Fibroblast of upper back skin (primary cell): Measurements from ENCODE around the gene MAN1B1.

Experiments
- DNase-seq: peaks from one replicate; pipeline ENCODE4 v3.0.0-alpha.2; 2013

MAN1B1 gene

DNA sequence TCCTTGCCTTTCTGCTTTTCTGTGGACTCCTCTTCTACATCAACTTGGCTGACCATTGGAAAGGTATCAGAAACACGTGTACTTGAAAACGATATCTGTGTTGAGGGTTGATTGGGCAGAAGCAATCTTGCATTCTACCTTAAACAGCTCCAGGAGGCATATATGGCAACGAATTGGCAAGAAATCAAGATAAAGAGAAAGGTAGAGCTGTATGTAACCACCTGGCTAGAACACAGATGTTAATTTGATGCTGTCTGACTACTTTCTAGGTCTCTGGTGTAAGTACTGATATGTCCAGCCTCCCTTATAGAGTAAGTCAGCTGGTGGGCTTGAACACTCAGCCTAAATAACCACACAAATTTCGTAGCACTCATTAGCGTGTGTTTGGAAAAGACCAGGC, 1.3 kb downstream of the MAN1B1 start:
- DNase-seq, result no peak

DNA sequence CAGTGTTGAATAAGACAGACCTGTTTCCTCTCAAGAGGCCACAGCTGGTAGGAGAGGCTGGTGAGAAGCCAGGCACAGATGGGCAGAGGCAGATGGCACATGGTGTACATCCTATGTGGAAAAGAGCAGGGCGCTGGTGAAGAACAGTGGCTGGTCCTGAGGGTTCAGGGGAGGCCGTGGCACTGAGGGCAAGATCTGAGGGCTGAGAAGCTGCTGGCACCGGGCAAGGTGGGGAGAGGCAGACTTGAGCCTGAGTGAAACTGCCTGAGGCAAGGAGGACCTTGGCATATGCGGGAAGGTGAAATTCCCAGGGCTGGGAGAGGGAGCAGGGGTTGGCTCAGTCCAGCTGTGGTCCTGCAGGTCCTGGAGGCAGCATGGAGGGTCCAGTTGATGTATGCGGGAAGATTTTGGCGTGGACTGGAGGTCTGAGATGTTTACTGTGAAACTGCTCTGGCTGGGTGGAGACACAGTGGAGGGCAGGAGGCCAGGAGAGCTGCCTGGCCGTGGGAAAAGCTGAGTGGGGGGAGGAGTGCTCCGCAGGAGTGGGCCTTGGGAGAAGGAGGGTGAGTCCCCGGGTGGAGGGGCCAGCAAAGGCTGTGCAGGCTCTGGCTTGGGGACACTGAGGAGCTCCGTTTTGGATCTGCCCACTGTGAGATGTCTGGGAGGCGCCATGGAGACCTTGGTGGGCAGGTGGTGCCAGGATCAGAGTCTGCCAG, 2.6 kb downstream of the MAN1B1 start:
- DNase-seq, result no peak

DNA sequence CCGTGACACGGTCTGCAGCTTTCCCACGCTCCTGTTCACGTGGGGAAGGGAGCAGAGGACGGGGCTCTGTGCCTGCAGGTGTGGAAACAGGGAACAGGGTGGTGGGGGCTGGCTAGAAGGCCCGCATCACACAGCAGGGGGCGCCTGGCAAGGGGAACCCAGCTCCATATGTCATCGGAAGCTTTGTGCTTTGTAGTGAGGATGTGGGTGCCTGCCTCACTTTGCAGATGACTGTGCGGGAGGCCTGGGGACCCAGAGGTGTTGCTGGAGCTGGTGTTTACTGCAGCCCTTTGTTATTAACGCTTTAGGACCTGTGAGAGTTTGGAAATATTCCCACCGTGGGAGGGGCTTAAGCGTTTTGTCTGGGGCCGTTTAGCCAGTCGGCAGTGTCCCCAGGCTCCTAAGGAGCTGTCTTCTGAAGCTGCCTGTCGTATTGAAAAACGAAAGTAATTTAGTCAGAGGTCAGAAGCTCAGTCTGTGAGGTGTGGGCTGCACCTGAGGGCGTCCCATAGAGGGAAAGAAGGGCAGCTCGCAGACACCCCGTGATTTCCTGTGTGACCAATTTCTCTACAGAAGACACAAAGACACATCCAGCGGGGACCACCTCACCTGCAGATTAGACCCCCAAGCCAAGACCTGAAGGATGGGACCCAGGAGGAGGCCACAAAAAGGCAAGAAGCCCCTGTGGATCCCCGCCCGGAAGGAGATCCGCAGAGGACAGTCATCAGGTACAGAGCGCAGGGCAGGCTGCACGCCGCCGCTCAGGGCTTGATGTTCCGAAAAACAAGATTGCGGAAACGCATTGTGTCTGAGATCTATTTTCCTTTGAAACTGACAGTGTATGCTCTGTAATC, 9.1 kb downstream of the MAN1B1 start:
- DNase-seq, result no peak

DNA sequence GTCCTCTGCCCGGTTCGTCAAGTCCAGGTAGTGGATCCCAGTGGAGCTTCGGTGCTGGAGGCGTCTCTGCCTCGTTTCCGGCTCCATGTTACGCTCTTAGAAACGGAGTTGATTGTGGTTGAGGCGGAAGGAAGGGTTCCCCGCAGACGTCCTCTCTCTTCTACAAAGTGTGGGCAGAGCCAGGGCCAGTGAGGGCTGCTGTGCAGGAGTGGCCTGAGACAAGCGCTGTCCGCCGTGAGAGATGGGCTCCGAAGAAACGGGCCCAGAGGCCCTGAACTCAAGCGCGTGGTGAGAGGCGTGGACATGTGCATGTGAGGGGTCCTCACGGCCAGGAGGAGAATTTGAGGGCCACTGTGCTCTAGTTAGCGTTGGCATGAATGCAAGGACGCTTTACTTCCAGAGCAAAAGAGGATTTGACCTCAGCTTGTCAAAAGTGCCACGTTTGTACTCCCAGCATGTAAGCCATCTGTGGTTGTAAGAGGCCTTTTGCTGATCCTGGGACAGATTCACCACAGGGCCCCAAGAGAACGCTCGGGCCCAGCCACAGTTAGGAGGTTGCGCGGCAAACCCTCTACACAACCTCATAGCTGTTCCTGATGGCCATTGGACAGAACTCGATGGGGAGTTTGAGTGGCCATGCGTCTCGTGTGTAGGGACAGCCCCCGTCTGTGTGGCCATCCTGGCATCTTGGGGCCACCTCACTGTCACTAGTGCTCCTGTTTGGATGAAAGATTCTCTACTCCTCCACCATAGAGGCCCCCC, 10.2 kb downstream of the MAN1B1 start:
- no peak for DNase-seq

DNA sequence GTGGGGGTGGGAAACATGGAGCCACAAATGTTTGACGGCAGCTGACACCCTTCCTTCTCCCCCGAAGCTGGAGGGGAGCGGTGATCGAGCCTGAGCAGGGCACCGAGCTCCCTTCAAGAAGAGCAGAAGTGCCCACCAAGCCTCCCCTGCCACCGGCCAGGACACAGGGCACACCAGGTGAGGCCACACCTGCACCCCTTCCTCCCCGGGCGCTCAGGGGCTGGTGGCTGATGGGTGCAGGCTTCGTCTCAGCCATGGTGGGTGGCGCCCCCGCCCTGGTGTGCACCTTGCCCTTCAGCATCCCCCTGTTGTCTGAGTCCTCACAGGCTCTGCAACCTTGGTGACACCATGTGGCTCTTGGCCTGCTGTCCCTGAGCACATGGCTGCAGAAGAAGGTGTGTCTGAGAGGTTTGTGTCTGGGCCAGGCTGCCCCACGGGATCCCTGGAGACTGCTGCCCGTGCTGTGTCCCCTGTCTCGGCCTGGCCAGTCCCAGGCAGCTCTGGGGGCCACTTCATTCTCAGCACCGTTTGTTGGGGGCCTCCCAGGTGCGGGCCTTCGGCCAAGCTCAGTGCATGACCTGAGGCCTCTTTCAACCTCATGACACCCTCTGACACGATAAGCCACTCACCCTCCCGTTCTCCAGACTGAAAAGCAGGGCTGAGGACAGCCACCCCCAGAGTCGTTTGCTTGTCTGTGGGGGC, 11.1 kb downstream of the MAN1B1 start:
- no peak for DNase-seq

DNA sequence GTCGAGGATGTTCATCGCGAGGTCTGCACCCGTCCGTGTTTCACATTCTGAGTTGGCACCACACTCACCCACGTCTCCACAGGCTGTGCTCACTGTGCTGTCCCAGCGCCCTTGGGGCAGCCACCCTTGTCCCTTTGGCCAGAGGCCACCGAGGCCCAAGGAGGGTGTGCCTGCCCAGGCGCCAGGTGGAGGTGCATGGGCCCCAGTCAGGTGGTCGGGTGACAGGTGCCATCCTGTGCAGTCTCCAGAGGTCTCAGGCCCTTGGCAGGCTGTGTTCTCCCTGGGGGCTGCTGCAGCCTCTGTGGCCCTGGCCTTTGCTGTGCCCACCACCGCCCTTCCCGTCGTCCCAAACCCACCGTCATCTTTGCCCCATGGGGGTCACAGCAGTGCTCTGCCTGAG, 12.4 kb downstream of the MAN1B1 start:
- no peak for DNase-seq

DNA sequence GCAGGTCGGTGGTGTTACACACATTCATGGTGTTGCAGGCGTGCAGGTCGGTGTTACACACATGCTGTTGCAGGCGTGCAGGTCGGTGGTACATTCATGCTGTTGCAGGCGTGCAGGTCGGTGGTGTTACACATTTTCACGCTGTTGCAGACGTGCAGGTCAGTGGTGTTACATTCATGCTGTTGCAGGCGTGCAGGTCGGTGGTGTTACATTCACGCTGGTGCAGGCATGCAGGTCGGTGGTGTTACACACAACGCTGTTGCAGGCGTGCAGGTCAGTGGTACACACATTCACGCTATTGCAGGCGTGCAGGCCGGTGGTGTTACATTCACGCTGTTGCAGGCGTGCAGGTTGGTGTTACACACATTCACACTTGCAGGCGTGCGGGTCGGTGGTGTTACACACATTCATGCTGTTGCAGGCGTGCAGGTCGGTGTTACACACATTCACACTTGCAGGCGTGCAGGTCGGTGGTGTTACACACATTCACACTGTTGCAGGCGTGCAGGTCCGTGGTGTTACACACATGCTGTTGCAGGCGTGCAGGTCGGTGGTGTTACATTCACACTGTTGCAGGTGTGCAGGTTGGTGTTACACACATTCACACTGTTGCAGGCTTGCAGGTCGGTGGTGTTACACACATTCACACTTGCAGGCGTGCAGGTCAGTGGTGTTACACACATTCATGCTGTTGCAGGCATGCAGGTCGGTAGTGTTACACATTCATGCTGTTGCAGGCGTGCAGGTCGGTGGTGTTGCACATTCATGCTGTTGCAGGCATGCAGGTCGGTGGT, 16.6 kb downstream of the MAN1B1 start:
- DNase-seq, result no peak

DNA sequence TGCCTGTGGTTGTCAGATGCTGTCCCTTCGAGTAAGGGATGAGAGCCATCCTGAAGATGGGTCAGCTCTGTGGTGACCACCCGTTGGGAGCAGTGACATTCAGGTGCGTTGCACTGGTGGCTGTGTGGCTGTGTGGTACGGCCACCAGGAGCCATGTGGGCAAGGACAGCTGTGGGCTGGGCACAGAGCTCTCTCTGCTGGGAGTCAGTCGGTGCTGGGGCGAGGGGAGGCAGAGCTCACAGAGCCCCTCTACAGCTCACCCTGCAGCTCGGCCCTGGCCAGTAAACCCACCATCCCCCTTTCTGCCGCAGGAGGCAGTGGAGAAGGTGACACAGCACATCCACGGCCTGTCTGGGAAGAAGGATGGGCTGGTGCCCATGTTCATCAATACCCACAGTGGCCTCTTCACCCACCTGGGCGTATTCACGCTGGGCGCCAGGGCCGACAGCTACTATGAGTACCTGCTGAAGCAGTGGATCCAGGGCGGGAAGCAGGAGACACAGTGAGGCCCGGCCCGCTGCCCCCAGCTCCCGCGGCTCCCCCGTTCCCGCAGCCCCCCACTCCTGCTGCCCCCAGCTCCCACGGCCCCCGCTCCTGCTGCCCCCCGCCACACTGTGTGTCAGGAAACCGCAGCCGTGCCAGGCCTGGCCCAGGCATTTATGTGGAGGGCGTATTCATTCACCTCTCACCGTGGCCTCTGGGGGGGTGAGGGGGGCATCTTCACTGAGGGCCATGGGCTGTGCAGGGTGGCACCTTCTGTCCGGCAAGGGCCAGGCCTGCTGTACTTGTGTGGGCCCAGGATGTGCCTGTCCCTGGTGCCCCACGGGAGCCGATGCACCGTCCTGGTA, 19.3 kb downstream of the MAN1B1 start:
- DNase-seq, result no peak

DNA sequence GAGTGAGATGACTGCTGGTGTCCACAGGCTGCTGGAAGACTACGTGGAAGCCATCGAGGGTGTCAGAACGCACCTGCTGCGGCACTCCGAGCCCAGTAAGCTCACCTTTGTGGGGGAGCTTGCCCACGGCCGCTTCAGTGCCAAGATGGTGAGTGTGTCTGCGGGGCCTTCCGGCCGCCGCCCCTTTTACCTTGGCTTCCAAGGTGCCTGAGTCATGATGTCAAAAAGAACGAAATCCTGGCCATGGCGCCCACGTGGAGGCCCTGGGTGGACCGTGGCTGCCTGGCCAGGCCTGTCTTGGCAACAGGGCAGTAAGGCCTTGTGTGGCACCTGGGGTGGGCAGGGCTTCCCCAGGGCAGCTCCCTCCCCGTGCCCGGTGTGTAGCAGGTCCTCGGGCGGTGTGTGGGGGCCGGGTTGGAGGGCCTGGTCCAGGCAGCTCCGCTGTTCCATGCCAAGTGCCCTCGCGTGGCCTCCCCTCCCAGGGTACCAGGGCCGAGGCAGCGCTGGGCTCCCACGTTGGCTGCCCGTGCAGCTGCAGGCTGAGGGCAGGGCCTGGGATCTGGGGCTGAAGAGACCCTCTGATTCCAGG, 20.0 kb downstream of the MAN1B1 start:
- no peak for DNase-seq

DNA sequence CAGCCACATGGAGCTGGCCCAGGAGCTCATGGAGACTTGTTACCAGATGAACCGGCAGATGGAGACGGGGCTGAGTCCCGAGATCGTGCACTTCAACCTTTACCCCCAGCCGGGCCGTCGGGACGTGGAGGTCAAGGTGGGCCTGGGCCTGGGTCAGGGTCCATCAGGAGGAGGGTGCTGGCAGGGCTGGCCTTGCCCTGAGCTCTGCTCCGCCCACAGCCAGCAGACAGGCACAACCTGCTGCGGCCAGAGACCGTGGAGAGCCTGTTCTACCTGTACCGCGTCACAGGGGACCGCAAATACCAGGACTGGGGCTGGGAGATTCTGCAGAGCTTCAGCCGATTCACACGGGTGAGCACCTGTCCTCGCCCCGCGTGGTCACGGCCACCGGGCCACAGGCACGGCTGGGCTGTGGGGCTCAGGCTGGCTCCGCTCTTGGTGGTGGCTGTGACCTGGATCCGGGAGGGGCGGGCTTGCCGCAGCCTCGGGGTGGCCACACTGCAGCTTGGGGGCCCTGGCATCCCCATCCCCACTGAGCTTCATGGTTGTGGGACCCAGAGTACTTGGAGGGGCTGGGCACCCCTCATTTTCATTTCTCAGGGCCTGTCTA, 20.6 kb downstream of the MAN1B1 start:
- no peak for DNase-seq

DNA sequence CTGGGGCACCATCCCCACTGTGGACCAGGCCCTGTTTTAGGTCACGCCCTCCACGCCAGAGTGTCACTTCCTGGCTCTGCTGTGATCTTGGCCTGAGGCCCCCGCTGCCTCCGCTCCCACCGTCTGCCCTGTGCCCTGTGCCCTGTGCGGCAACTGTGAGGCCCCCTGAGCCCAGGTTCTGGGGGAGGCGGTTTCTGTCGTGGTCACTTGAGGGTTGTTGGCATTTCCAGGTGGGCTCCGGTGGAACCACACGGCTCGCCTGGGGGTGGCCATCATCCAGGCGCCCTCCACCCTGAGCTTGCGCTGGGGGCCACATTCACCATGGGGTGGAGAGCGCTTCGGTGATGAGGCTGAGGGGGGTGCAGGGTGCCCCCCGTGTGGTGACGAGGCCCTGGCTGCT, 21.2 kb downstream of the MAN1B1 start:
- DNase-seq, result no peak

DNA sequence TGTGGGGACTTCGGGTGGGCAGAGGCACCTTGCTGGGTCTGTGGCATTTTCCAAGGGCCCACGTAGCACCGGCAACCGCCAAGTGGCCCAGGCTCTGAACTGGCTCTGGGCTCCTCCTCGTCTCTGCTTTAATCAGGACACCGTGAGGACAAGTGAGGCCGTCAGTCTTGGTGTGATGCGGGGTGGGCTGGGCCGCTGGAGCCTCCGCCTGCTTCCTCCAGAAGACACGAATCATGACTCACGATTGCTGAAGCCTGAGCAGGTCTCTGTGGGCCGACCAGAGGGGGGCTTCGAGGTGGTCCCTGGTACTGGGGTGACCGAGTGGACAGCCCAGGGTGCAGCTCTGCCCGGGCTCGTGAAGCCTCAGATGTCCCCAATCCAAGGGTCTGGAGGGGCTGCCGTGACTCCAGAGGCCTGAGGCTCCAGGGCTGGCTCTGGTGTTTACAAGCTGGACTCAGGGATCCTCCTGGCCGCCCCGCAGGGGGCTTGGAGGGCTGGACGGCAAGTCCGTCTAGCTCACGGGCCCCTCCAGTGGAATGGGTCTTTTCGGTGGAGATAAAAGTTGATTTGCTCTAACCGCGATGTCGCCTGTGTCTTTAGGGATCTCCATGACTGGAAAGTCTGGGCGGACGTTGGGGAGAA, 21.9 kb downstream of the MAN1B1 start:
- DNase-seq, result no peak

DNA sequence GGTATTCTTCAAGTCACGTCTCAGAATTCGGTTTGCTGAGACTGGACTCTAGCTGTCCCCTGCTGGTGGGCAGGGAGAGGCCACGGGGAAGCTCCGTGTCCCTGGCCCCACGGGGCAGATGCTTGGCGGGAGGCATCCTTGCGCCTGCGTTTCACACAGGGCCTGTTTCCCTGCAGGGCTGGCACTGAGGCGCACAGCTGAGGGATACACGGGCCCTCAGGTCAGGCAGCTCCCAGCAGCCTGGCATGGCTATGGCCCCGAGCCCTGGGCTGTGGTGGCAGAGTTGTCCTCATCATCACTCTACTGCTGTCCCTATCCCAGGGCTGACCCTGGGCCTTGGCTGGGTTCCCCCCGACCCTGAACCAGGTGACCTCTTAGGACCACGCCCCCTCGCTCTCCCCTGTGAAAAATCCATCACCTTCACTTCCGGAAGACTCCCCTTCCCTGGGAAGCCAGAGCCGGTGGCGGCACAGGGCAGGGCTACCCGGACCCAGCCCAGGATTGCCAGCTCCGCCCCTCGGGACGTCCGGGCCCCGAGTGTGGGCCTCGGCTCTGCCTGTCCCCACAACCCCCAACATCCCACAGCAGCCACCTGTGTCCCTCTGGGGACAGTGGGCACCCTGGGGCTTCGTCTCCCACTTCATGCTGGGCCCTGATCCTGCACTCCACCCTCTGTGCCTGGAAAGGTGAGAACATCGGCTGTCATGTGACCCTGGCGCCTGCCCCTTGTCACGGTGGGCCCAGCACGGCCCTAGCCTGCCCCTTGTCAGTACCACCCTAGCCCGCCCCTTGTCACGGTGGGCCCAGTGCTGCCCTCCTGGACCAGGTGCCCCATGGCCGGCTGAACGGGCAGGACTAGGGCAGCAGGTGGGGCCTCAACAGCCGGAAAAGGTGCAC, 22.7 kb downstream of the MAN1B1 start:
- no peak for DNase-seq

DNA sequence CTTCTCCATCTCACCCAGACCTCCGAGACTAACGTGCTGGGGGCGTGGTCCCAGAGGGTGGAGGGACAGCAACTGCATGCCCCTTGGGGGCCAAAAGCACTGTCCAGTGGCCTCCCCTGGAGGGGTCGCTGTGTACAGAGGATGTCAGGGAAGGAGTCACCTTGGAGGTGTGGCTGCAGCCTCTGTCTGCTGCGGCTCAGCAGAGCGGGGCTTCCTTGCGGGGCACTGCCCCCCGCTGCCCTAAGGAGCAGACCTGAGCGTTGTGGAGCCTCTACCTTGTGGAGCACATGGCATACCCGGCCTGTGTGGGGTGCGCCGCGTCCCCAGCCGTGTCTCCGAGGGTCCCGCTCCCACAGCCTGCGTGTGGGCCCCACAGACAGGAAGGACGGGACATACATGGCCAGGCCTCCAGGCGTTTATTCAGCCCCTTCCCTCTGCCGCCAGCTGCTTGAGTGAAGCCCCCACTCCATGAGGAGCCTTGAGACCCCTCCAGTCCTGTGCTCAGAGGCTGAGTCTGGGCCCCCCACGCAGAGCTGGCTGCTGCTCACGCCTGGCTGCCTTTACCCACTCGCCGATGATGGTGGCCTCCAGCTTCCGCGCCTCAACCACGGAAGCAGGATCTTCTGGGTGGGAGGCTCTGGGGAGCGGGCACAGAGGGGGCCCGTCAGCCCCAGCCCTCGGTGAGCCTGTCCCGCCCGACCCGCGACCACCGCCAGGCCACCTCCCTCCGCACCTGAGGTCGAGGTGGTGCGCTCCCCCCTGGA, 23.5 kb downstream of the MAN1B1 start:
- DNase-seq, result no peak

DNA sequence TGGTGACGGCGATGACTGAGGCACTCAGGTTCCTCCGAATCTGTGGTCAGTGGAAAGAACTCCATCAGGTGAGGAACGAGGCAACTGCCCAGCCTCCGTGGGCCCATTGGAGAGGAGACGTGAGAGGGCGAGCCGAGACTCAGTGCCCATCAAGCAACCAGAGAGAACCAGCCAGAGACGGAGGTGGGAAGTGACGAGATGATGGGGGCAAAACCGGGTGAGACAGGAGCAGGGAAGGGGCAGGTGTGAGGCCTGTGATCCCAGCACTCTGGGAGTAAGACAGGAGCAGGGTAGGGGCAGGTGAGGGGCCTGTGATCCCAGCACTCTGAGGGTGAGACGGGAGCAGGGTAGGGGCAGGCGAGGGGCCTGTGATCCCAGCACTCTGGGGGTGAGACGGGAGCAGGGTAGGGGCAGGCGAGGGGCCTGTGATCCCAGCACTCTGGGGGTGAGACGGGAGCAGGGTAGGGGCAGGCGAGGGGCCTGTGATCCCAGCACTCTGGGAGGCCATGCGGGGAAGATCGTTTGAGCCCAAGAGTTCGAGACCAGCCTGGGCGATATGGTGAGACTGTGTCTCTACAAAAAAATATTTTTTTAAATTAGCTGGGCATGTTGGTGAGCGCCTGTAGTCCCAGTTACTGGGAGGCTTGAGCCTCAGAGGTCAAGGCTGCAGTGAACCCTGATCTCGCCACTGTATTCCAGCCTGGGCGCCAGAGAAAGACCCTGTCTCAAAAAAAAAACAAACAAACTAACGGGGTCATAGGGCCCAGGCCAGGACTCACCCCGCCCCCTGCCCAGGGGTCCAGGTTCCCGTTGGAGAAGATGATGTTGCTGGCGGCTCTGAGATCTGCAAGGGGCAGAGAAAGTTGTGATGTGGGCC, 24.4 kb downstream of the MAN1B1 start:
- DNase-seq, result no peak

DNA sequence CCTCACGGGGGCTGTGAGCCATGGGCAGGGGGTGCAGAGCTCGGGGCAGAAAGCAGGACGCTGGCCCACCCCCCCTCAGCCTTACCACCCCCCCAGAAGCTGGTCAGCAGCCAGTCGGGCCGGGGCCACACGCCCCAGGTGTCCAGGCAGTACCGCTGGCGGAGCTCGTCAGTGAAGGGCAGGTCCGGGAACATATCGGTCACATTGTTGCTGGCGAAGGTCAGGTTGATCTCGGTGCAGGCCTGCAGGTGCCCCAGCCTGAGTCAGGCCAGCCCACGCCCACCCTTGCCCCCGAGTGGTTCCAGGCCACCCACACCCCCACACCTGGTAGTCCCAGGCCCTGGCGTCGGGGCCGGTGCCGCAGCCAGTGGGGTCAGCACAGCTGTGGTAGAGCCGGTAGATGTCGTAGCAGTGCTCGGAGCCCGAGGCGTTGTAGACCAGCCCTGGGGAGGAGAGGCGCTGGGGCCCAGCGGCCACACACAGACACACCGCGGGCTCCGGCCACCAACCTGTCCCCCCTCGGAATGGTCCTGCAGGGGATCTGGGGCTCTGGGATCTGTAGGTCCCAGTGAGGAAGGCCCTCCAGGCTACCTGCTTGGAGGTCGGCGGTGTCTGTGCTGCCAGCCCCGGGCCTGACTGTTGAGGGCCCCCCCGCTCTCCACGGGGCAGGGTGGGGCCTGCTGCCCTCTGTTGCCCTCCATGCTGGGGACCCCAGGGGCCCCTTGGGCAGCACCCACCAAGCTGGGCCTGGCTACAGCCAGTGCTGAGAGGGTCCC, 25.2 kb downstream of the MAN1B1 start:
- no peak for DNase-seq
